NCI-H510A treated with DMSO at 0.1 percent for 48 hours (cell line): ENCODE measurements around the gene ARTN.

Experiments
- DNase-seq: peaks from one replicate; lab custom pipeline; 2025; lab: John Stamatoyannopoulos, UW

Gene ARTN

DNA sequence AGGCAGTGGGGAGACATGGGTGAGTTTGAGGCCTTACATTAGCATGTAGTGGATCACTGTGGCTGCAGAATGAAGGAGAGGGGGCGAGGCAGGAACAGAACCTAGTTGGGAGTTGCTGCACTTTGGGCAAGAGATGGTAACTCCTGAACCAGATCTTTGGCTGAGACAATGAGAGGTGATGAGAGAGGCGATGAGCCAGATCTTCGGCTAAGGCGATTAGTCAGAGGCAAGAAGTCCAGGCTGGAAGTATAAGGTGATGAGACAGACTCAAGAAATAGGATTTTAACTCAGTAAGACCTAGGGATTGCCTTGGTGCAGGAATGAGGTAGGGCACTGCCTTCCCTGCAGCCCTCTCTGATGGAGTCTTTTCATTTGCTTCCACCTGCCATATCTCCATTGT, 9.1 kb upstream of the ARTN start:
- DNase-seq = no peak

DNA sequence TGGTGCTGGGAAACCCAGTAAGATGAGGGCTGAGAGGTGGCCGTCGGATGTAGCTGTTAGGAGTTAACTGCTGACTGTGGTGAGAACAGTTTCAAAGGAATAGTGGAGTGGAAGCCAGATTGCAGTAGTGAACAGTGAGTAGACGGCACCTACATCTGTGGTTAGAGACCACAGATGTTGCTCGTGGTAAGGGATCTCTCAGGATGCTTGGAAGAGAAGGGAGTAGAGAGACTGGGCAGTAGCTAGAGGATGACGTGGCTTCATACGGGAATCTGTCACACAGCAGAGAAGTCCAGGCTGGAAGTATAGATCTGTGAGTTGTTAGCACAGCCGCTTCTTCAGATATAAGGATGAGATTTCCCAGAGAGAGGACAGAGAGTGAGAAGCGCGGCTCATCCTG, 7.8 kb upstream of the ARTN start:
- no peak for DNase-seq

DNA sequence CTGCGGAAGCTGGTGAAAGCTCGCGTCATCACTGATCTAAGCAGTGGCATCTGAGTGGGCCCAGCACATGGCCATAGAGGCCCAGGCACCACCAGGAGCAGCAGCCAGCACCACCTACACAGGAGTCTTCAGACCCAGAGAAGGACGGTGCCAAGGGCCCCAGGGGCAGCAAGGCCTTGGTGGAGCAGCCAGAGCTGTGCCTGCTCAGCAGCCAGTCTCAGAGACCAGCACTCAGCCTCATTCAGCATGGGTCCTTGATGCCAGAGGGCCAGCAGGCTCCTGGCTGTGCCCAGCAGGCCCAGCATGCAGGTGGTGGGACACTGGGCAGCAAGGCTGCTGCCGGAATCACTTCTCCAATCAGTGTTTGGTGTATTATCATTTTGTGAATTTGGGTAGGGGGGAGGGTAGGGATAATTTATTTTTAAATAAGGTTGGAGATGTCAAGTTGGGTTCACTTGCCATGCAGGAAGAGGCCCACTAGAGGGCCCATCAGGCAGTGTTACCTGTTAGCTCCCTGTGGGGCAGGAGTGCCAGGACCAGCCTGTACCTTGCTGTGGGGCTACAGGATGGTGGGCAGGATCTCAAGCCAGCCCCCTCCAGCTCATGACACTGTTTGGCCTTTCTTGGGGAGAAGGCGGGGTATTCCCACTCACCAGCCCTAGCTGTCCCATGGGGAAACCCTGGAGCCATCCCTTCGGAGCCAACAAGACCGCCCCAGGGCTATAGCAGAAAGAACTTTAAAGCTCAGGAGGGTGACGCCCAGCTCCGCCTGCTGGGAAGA, 3.2 kb upstream of the ARTN start:
- DNase-seq = peak; percentile 71

DNA sequence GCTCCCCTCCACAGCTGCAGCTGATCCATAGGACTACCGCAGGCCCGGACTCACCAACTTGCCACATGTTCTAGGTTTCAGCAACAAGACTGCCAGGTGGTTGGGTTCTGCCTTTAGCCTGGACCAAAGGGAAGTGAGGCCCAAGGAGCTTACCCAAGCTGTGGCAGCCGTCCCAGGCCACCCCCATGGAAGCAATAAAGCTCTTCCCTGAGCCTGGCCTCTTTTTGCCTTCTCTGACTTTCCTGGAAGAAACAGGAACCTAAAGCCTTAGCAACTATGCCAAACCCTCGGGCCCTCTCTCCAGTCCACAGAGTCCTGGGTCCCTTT, 2.7 kb upstream of the ARTN start:
- no peak for DNase-seq

DNA sequence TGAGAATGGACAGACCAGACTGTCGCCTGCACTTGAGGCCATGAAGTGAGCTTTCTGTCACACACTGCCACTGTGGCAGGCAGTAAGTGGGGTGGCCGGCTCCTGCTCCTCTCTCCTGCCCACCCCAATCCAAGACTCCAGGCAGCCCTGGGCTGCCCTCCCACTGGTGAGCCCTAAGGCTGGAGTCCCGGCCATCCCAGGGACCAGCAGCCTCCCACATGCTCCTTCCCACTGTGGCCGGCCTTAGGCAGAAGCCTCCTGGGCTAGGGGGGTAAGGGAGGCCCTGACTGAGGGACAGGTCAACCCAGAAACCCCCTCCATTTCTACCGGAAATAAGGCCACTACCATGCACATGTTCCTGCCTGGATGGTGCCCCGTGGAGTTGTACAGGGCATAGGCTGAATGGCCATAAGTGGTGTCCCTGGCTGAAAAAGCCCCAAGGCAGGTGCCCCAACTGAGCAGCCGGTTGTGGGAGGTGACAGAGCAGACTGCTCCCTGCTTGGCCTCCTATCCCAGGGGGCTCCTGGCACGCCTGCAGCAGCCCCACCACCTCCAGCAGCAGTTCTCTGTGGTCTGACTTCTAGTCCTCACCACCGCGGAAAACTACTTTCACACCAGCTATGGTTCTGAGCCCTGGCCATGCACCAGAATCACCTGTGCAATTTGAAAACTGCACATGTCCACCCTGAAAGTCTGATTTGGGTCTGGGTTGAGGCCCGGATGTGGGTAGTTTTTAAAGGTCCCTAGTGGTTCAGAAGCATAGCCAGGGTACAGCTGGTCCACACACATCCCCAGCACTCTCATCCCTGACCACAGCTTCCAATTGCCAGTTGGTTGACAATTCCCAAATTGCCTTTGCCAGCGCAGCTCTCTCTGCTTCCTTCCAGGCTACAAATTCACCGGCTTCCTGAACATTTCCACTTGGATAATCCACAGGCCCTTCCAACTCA, 1.6 kb upstream of the ARTN start:
- no peak for DNase-seq

DNA sequence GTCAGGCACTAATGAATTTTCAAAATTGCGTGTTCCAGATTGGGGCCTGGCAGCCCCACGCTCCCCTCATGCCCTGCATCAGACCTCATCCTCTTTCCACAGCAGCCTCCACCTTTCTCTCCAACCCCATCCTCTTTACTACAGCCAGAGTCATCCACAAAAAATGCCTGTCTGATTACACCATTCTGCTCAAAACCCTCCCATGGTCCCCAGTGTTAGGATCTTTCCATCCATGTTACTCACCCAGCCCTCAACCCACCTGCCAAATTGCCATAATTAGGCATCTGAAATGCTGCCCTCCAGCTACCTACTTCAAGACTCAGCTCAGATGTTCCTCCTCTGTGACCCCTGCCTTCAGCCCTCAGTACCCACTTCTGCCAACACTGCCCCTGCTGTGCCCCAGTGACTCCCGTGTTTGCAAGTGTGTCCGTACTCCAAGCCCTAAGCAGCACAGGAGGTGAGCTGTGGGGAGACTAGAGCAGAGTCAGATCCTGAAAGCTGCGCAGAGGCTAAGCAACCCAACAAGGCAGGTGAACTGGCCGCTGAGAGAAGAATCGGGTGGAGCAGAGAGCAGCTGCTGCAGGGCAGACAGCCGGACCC, 715 bp upstream of the ARTN start:
- no peak for DNase-seq

DNA sequence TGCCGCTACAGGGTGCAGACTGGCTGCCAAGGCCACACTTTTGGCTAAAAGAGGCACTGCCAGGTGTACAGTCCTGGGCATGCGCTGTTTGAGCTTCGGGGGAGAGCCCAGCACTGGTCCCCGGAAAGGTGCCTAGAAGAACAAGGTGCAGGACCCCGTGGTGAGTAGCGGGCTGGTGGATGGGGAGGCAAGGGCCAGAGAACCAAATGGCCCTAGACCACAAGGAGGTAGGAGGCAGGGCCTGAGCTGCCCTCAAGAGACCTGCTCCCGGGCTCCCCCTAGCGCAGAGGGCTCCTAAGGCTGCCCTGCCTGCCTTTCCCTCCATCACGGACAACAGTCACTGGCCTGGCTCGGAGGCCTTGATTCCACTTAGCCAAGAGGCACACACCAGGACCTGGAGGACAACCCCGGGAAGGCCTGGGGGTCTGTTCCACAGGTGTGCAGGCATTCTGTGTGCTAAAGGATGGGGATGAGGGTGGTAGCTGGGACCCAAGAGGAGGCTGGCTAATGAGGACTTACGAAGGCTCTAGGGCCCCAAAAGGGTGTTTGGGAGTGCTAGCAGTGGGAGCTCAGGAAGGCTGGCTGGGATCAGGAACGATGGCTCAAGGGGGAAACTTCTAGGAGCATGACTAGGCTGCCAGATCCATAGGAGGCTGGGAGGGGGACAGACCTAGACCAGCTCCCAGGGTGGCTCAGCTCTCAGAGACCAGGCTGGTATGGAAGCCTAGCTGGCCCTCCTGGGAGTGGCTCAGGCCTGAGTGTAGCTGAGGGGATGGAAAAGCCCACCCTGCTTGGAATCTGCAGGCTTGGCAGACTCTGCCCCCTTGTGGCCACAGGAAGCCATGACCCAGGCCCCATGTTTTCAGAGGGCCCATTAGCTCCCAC, 742 bp downstream of the ARTN start:
- DNase-seq = peak; percentile 99

DNA sequence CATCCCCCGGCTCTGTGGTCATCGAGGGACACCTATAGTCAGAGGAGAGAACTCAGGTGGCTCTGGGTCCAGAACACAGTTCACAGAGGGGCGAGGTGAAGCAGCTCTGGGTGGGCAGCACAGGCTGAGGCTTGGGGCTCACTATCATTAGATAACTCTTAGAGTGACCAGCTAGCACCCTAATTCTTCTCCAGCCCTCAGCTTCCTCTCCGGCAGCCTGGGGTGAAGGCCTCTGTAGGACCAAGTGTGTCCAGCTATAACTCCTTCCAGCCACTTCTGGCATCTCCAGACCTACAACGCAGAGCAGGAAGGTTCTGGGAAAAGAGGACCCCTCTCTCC, 1.4 kb downstream of the ARTN start:
- no peak for DNase-seq

DNA sequence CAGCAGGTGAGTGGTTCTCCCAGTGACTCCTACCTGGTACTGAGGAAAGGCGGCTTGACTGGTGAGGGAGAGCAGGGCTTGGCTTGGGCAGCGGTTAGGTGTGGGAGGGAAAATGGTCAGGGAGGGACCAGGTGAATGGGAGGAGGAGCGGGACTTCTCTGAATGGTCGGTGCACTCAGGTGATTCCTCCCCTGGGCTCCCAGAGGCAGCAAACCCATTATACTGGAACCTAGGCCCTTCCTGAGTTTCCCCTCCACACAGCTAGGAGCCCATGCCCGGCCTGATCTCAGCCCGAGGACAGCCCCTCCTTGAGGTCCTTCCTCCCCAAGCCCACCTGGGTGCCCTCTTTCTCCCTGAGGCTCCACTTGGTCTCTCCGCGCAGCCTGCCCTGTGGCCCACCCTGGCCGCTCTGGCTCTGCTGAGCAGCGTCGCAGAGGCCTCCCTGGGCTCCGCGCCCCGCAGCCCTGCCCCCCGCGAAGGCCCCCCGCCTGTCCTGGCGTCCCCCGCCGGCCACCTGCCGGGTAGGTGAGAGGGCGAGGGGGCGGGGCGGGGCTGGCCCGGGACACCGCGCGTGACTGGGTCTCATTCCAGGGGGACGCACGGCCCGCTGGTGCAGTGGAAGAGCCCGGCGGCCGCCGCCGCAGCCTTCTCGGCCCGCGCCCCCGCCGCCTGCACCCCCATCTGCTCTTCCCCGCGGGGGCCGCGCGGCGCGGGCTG, 2.3 kb downstream of the ARTN start:
- DNase-seq = peak; percentile 100

DNA sequence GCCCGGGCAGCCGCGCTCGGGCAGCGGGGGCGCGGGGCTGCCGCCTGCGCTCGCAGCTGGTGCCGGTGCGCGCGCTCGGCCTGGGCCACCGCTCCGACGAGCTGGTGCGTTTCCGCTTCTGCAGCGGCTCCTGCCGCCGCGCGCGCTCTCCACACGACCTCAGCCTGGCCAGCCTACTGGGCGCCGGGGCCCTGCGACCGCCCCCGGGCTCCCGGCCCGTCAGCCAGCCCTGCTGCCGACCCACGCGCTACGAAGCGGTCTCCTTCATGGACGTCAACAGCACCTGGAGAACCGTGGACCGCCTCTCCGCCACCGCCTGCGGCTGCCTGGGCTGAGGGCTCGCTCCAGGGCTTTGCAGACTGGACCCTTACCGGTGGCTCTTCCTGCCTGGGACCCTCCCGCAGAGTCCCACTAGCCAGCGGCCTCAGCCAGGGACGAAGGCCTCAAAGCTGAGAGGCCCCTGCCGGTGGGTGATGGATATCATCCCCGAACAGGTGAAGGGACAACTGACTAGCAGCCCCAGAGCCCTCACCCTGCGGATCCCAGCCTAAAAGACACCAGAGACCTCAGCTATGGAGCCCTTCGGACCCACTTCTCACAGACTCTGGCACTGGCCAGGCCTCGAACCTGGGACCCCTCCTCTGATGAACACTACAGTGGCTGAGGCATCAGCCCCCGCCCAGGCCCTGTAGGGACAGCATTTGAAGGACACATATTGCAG, 3.0 kb downstream of the ARTN start:
- DNase-seq = peak; percentile 93

DNA sequence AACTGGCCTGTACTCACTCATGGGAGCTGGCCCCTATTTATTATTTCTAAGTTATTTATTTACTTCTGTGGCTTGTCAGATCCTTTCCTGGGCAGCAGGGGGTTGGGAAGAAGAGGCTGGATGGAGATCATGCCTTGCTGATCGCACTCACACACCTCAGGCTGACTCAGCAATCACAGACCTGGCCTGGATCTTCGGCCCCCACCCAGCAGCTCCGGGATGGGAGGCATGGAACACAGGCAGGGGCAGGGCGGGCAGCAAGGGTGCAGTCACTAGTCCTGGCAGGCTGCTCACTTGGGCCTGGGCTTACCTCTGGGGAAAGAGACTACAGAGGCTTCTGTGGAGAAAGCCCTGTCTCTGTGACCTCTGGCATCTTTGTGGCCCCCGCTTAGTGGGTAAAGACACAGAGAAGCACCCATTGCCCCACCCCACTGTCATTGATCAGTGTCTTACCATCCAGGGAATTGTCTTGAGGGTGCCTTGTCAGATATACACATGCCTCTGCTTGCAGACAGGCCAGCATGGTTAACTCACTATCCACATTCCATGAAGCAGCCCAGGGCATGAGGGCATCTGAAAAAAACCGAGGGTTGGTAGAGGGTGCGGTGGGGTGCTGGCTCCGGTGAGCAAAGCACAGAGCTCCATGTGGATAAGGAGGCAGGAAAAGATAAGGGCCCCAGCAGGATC, 3.7 kb downstream of the ARTN start:
- DNase-seq = no peak

DNA sequence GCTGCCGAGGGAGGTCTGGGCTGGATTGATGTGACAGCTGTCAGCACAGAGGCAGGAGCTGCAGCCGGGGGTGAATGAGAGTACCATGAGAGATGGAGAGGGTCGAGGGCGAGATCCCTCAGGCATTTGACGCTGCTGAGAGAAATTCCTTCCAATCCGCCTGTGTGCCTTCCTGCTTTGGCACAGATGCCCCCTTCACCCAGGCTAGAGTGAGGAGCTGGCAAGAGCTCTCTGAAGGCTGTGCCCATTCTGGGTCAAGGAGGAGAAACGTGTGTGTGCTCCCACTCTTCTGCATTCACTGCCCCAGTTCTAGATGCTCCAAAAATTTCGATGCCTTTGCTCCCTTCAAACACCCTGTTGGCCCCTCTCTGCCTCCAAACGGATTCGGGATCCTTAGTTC, 4.8 kb downstream of the ARTN start:
- DNase-seq = no peak

DNA sequence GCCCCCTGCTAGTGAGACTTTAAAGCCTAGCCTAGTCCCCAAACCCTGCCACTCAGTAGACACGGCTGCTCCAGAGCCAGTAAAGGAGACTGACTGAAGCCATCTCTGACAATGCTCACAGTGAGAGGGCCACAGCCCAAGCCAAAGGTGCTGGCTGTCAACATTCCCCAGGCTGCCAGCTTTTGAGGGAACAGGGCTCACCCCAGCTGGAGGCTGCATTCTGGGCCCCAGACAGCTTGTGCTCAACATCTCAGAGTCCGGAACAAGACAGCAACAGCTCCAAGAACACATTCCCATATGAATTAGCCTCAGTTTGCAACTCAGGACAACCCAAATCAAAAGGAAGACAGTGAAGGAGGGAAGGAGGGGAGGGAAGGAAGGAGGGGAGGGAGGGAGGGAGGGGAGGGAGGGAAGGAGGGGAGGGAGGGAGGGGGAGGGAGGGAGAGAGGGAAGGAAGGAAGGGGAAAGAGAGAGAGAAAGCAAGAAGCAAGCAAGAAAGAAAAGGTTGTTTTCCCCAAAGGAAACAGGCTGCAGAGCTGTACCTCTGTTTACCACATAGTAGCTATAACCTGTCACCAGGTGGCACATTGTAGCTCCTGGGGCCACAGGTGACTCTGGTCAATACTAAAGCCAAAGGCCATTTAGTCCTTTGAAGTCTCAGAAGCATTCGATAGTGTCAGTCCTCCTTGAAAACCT, 5.4 kb downstream of the ARTN start:
- DNase-seq = no peak

DNA sequence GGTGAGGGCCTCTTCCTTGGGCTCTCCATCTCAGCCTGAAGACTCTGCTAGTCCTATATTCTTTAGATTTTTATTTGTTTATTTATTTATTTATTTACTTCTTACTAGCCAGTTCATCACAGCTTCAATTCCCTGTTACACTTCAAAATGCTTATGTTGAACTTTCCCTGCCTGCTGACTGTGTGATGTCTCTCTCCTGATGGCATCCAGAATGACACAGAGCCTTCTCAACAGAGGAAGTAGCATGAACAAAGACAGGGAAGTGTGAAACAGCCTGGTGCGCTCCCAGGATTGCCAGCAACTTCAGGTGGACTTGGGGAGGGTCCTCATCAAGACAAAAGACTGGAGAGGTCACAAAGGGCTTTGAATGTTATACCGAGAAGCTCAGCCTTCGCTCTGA, 8.8 kb downstream of the ARTN start:
- no peak for DNase-seq

DNA sequence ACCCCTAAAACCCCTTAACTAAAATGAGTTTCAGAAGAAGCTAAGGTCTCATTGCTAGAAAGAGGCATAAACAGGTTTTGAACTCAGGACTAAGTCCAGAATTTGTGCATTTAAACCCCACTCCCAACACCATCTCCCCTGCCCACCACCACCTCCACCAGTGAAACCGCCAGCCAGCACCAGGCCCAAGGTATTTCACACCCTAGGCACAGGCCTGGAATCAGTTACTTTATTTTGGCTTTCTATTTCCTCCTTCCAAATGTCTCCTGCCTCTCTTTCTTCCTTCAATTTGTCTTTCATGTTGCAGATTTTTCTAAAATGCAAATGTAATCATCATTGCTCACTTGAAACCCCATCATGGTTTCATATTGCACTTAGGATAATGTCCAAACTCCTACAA, 11.3 kb downstream of the ARTN start:
- DNase-seq = no peak

DNA sequence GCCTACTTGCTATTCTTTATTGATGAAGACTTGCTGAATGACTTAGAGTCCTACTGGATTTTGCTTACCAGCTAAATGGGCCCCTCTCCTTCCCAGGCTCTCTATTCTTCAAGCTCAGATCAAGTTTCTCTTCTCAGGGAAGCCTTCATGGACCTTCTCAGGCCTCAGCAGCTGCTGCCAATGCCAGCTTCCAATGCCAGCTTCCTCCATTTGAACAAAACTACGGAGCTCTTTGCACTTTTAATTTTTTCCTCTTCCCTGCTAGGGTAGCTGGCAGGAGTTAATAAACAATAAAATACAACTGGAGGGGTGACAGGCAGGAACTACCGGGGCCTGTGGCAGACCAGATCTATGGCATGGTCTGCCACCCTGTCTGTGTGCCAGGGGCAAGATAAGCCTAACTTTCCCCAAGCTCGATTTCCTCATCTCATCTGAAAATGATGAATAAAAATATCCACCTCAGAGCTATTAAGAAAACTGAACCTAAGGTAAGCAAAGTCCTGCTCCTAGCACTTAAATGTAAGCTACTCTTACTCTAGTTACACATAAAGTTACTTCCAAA, 12.2 kb downstream of the ARTN start:
- peak; percentile 95 for DNase-seq

DNA sequence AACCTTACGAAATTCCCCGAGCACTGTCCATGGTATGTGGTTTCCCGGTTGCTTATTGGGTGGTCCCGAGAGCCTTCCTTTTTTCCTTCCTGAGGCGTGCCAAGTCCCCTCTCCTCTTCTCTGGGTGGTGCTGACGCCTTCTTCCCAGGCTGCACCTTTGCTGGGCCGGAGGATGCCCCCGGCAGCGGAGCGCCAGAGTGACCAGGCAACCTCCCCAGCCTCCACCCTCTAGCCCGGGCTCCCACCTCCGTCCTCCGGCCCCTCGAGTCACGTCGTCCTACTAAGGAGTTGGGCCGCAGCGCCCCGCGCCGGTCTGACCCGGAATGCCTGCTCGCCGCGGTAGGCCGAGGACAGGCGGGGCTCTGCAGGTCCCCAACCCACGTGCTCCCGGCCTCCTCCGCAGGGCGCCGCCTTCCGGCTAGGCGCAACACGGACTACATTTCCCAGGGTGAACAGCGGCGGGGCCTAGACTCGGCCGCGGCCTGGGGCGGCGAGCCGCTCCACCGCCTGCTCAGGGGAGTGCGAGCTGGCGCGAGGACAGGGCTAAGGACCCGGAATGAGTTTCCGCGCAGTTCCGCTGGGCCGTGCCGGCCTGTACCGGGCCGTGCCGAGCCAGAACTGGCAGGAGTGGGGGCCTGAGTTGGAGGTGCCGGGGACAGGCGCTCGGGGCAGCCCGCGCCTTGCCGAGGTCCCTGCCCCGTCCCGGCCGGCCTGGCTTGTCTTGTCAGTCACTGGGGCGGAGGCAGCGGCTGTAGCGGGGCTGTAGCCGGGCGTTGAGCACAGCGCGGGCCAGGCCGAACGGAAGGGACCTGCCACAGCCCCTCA, 12.8 kb downstream of the ARTN start, which contains the start of gene IPO13:
Gene IPO13 (plus strand): TSS at position 715 of the 825 bp plus-strand sequence. CDS start 651 bp downstream, outside the sequence.
- peak; percentile 100 for DNase-seq
